Fibroblast of skin of abdomen (primary cell): Measurements from ENCODE around the gene PDE4D. TPM values are rescaled to one million over a fixed set of nuclear protein-coding genes. Genes with fewer than 3 reads are reported as not detected.
A peak's percentile ranks its signal among the peaks of the same experiment; 100 is the strongest.

Experiments used
- DNase-seq: peaks from one replicate; pipeline ENCODE4 v3.0.0-alpha.2; 2013
- polyA plus RNA-seq, 2 experiments: library from polyadenylated mRNA; unstranded; fragments of 120-200 nt; gene quantifications; one replicate each; pipeline ENCODE4 v1.2.1, GENCODE V29; 2013; ENCODE audit not compliant: insufficient read length in 2 of 2

PDE4D gene
- polyA plus RNA-seq (2013, experiment 1 of 2; ENCODE audit: insufficient read length), result 7.1 TPM
- 6.9 TPM for polyA plus RNA-seq (2013, experiment 2 of 2; ENCODE audit: insufficient read length)

DNA sequence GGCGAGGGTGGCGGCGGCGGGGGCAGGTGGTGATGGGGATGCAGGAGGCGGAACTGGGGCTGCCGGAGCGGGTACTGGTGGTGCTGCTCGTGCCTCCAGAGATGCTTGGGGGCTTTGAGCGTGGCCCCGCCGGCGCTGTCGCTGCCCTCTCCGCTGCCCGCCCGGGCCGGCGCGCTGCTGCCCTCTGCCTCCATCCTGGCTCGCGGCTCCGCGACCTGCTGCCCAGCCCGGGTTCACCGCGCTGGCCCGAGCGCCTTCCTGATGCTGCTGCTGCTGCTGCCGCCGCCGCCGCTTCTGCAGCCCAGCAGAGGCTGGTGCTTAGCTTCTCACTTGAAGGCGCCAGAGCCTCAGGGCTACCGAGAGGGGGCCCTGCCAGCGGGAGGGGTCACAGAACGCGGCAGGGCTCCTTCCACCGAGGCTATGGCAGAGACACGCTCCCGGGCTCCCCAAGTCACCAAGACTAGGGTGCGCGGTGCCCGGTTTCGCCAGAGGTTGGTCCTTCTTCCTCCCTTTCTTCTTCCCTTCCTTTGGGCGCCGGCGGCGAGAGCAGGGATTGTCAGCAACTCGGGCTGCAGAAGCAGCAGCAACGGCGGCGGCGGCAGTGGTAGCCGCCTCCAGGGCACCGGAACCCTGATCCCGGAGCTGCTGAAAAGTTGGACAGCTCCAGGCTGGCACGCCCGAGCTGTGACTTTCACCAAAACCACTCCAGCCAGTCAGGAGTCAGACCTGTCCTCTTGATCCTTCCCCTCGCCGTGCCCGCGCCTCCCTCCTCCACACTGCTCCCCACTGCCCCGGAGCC is at the start of gene PDE4D:
TSS of gene PDE4D (minus strand) at position 298 of the 799 bp plus-strand sequence.
- DNase-seq, result peak; percentile 66

DNA sequence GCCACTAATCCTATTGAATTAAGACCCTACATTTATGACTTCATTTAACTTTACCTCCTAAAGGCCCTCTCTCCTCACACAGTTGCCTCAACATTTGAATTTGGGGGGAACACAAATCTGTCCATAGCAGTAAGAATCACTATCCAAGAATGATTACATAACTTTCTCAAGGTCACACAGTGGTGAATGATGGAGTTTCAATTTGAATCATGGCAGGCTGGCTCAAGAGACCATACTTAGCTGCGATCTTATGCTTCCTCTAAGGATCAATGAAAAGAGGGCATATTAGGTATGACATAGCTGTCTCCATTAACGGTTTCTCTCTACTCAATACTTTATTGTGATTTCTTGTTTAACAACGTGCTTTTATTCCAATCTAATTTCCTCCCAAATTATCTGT is 44.1 kb upstream of the PDE4D start:
- no peak for DNase-seq

DNA sequence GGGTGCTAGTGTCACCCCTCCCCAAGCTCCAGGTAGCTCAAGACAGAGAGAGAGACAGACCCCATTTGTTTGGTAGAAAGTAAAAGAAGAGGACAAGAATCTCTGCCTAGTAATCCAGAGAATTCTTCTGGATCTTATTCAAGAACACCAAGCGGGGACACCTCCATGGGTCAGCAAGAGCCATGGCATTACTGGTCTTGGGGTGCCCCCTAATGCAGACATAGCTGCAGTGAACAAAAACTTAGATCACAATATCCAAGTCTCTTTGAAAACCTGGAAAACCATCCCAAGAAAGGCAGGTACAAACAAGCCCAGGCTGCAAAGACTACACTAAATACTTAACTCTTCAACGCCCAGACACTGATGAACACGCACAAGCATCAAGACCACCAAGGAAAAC is 29.9 kb upstream of the PDE4D start:
- peak; percentile 9 for DNase-seq

DNA sequence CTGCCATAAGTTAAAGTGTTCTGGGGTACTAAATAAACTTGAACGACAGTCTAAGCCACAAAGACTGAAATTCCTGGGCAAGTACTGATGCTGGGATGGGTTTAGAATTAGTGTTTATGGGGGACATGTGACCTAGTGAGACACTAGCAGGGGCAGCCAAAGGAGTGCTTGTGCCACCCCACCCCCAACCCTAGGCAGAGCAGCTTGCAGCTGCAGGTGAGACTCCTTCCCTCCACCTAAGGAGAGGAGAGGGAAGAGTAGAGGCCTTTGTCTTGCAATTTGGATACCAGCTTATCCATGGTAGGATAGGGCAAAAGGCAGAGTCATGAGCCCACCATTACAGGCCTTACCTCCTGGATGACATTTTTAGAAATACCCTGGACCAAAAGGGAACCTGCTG is 28.7 kb upstream of the PDE4D start:
- DNase-seq, result no peak

- no peak for DNase-seq
Observed at GRCh38 chr5:59921816-59922215, 28.3 kb upstream of the PDE4D start.

DNA sequence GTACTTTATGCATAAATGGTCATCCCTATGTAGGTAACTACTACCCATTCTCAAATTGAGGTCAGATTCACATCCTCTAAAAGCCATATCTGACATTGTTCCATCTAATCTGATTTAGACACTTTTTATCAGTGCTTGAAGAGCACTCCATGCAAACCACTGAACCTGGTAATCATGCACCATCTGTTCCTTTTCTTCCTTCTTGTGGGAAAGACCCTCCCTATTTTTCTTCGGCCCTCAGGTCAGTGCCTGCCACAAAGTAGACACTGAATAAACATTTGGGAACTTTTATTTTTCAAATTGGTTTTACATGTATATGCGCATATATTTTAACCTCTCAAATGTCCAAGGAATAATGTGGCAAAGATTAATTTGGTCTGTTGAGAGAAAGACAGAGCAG is 26.0 kb upstream of the PDE4D start:
- DNase-seq, result no peak

DNA sequence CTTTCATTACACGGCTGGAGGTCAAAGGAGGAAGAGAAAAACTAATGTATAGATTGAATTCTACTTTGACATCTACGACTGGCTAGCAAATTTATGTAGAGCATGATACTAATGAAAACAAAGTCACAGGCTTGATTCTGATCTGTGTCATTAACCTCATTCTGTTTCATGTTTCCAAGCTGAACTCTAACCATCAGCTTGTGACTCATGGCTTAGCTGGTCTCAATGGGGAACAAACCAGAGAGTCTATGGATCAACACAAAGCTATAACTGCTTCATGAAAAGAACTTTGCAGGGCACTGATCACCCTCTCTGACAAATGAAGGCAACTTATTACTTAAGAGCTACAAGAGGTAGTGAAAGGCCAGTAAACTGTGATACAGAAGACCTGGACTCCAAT is 23.6 kb upstream of the PDE4D start:
- DNase-seq, result no peak

DNA sequence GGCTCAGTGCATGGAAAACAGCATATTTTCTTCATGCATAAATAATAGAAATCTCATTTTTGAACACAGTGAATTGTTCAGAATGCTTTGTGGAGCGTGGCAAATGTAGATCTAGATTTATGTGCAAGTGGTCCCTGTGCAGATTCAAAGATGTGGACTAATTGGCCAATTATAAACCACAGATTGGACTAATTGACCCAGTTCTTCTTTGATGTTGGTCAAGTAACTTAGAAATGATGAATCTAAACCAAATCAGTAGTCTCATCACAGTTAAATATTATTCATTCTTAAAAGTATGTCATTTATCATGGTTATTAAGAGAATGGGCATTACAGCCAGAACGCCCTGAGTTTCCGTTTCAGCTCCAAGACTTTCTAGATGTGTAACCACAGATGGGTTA is 11.7 kb upstream of the PDE4D start:
- no peak for DNase-seq

- DNase-seq, result no peak
Observed at GRCh38 chr5:59897075-59897474, 3.5 kb upstream of the PDE4D start.

- no peak for DNase-seq
Observed at GRCh38 chr5:59891962-59892643, 1.4 kb downstream of the PDE4D start.

- no peak for DNase-seq
Observed at GRCh38 chr5:59887274-59887673, 6.3 kb downstream of the PDE4D start.

DNA sequence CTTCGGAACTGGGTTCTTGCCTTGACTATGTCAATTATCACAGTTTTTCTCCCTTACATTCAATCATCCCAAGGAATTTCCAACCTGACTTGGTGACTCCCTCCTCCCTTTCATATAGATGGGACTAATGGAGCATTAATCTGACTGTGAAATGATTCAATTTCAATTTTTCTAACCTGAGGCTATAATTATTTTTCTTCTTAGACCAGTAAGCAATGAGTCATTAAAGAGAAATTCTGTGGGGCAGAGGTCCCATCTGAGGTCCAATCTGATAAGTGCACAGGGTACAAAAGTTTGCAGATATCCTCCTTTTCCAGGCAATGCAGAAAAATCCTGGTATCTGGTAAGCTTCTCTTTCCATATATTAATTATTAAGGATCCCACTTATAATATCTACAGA is 18.9 kb downstream of the PDE4D start:
- DNase-seq, result no peak

GRCh38 chr5:59873113-59873512 is 20.4 kb downstream of the PDE4D start:
- peak; percentile 90 for DNase-seq

GRCh38 chr5:59866661-59867060 is 26.9 kb downstream of the PDE4D start:
- DNase-seq, result no peak

DNA sequence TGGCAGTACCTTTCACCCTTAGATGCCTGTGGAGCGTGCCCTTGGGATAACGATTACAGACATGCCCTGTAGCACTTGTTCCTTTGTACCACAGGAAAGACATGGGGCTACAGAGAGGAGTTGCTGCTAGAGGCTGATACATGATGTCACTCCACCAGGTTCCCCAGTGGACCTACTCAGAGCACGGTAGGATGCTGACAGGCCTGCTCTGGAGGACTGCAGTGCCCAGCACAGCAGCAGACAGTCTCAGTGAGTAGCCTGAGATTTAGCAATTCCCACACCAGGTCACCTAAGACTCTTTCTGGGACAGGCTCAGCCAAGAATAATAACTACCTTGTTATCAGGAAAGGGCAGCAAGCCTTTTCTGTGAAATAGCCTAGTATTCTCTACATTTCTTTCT is 28.8 kb downstream of the PDE4D start:
- DNase-seq, result no peak

- peak; percentile 7 for DNase-seq
Observed at GRCh38 chr5:59863777-59864176, 29.7 kb downstream of the PDE4D start.

DNA sequence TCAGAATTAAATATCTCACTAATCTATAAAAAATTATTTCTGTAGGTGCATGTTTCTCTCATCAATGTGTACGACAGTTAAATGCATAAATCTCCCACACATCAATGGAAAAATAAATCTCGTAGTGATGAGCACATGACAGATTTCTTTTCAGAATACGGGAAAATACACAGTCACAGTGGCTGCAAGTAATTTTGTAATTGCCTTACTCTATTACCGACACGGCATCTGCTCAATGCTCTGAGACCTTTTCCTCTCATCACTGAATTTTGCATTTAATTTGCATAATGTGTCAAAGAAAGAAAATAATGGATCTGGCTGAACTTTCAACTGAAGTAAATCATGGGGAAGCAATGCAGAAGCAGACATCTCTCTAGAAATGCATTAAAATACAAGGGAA is 37.2 kb downstream of the PDE4D start:
- DNase-seq, result no peak

GRCh38 chr5:59850766-59851165 is 42.8 kb downstream of the PDE4D start:
- DNase-seq, result no peak

GRCh38 chr5:59847586-59847985 is 45.9 kb downstream of the PDE4D start:
- no peak for DNase-seq

- DNase-seq, result no peak
Observed at GRCh38 chr5:59845730-59846129, 47.8 kb downstream of the PDE4D start.

DNA sequence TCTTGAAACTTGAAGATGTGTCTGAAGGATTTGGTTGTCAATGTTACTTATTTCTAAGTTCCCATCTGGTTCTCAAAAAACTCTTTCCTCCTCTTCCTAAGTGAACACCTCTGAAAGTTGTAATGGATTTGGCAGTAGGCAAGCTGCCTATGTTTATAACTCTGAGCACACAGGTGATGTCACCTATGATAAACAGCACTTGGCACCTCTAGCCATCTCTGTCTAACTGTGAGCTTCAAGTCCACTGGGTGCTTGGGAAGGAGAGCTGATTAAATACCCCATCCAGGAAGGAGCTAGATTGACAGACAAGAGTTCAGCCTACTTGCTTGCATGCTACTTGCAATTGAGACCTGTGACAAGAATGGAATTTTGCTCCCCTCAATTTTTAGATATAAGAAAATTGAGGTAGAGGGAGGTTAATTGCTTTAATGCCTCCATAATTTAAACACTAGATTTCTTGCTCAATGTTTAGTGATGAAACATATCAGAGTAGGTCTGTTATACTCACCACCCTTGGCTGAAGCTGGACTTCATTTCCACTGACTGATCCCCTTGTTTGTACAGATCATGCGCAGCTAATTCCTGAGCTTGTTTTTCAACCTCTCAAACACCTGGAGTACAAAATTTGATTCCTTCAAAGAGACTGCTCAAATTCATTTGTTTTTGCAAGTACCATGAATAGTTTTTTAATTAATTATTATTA is 49.9 kb downstream of the PDE4D start:
- no peak for DNase-seq

GRCh38 chr5:59842999-59843398 is 50.5 kb downstream of the PDE4D start:
- DNase-seq, result no peak

DNA sequence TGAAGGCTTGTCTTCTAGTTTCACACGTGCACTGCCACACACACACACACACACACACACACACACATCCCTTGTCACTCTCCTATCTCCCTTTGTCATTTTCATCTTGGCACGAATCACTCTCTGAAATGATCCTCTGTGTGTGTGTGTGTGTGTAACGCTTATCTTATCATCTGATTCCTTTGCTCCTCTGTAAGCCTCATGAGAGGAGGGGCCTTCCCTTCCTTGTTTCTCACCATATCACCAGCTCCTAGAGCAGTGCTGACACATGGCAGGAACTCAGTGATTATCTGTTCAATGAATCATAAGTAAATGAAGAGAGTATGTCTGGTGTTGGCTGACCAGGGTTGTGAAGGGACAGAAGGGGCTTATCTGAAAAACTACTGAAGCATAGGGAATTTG is 53.3 kb downstream of the PDE4D start:
- DNase-seq, result peak; percentile 59

DNA sequence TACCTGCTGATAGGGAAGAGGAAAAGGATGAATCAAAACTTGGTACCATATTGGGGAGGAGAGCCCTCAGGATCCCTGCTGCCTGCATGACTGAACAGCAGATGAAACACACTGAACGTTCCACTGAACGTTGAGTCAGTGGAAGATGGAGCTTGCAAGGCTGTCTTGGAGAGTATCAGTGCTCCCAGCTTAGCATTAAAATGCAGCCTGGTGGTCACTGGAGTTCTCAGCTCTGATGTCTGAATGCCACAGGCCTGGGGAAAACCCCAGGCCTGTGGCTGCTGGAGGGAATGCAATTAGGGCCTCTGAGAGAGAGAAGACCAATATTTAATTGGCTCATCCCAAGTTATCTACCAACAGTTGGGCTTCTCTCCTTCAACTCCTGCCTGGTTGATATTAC is 54.5 kb downstream of the PDE4D start:
- no peak for DNase-seq
